BJ (cell line): Measurements from ENCODE around the gene CTNND2. TPM values are rescaled to one million over a fixed set of nuclear protein-coding genes. Genes with fewer than 3 reads are reported as not detected.

ENCODE experiments used
- CTCF ChIA-PET: fragments of 350-600 bp; formaldehyde crosslinking; extraction: SDS; loops from one replicate; lab custom pipeline; 2021; ENCODE audit warnings: antibody characterized with exemption, inconsistent platforms; lab: Yijun Ruan, JAX
- POLR2A ChIA-PET: fragments of 300-600 bp; sonication (Branson Sonifier 250); formaldehyde crosslinking; extraction: SDS; loops from one replicate; lab custom pipeline; 2021; ENCODE audit warnings: antibody characterized with exemption; lab: Charles Lee
- DNase-seq: peaks from one replicate; pipeline ENCODE4 v3.0.0-alpha.2; 2011; ENCODE audit warnings: low read depth
- H3K27me3 ChIP-seq: 2 replicates; pipeline ENCODE4 v1.6.0; 2011; ENCODE audit warnings: low read length; ENCODE audit not compliant: control insufficient read depth, insufficient read depth
- H3K36me3 ChIP-seq: 2 replicates; pipeline ENCODE4 v1.5.1; 2011; ENCODE audit warnings: low read length; ENCODE audit not compliant: control insufficient read depth, insufficient read depth
- H3K4me3 ChIP-seq: 2 replicates; pipeline ENCODE4 v1.5.1; 2011; ENCODE audit warnings: low read depth, mild to moderate bottlenecking, control low read depth, low read length
- CTCF ChIP-seq: IDR thresholded peaks from 2 replicates; pipeline ENCODE4 v1.5.1; 2011; ENCODE audit warnings: low read depth, mild to moderate bottlenecking, control low read depth, inconsistent platforms, low read length, moderate library complexity; ENCODE audit not compliant: insufficient read depth
- polyA minus RNA-seq: library from RNA; depleted of rRNA, polyadenylated mRNA; stranded (reverse); fragments of >200 nt; gene quantifications from 2 replicates; pipeline ENCODE4 v1.2.3, GENCODE V29; 2011; rRNA and poly(A)+ RNA removed
- polyA plus RNA-seq: library from polyadenylated mRNA; depleted of rRNA; stranded (reverse); fragments of >200 nt; gene quantifications from 2 replicates; pipeline ENCODE4 v1.2.3, GENCODE V29; 2011; rRNA removed

Gene CTNND2
- polyA plus RNA-seq (not detected in 2 replicates), polyA minus RNA-seq (not detected in 2 replicates)

GRCh38 chr5:11904265-11904906 is at the start of gene CTNND2:
Gene CTNND2, minus strand, starts transcription at chr5:11904446. Its CDS starts 593 bp downstream, at chr5:11903853.
- CTCF ChIA-PET: no interaction called here
- Histone ChIP-seq H3K36me3 (no peaks in the 10 kb centered on the region), H3K27me3 (peaks cover 14% of the 10 kb centered on the region), H3K4me3 (no peak within 1 kb of the TSS)
- TF ChIP-seq CTCF: no peak
- DNase-seq: no peak
- POLR2A ChIA-PET: no interaction called here

GRCh38 chr5:11946317-11946716 is 42.1 kb upstream of the CTNND2 start:
- no peaks in the 10 kb centered on the region for H3K36me3 ChIP-seq
- no peak overlapping the region for H3K4me3 ChIP-seq
- H3K27me3 ChIP-seq: no peaks in the 10 kb centered on the region
- ChIA-PET POLR2A (no interaction called here), CTCF (no interaction called here)
- DNase-seq: no peak
- no peak for TF ChIP-seq CTCF

GRCh38 chr5:11941566-11941965 is 37.3 kb upstream of the CTNND2 start:
- POLR2A ChIA-PET: no interaction called here
- no peak for TF ChIP-seq CTCF
- Histone ChIP-seq H3K27me3 (no peaks in the 10 kb centered on the region), H3K4me3 (no peak overlapping the region), H3K36me3 (no peaks in the 10 kb centered on the region)
- CTCF ChIA-PET: no interaction called here
- DNase-seq: no peak

GRCh38 chr5:11931638-11932037 is 27.4 kb upstream of the CTNND2 start:
- ChIA-PET CTCF (no interaction called here), POLR2A (no interaction called here)
- TF ChIP-seq CTCF: no peak
- H3K27me3 ChIP-seq: no peaks in the 10 kb centered on the region
- H3K36me3 ChIP-seq: no peaks in the 10 kb centered on the region
- no peak overlapping the region for H3K4me3 ChIP-seq
- no peak for DNase-seq

GRCh38 chr5:11928909-11929308 is 24.7 kb upstream of the CTNND2 start:
- POLR2A ChIA-PET: no interaction called here
- Histone ChIP-seq H3K4me3 (no peak overlapping the region), H3K27me3 (no peaks in the 10 kb centered on the region), H3K36me3 (no peaks in the 10 kb centered on the region)
- no peak for TF ChIP-seq CTCF
- DNase-seq: no peak
- CTCF ChIA-PET: no interaction called here
